ENCODE data around the gene HOMER2. TPM values are rescaled to one million over a fixed set of nuclear protein-coding genes. Genes with fewer than 3 reads are reported as not detected.

The HOMER2 gene
- total and polyA plus RNA-seq, 2 of the 13 experiments (the other 11 are each of a cell fraction or from before 2014, with no cell fraction given), result 12.9 to 14.1 TPM

- no peaks in the 10 kb centered on the region for H3K36me3 ChIP-seq (replicated peaks in 1 of 2; ENCODE audit: control insufficient read depth in 1 of 2, insufficient read depth in 2 of 2, low read length in 2 of 2)
- intact Hi-C loops (cut with micrococcal nuclease; ENCODE audit: unreplicated experiment) (no loop called here), in situ Hi-C loops (cut with HindIII; ENCODE audit: extremely low pct_ligation_motif_present, low pct_unique_long_range_greater_than_20kb) (no loop called here)
- 69% methylated on average over 4 of the region's 4 CpGs for WGBS (ENCODE audit: low lambda C conversion rate)
- H3K27ac ChIP-seq (ENCODE audit: extremely low read length, insufficient read depth, low read length), result no peak overlapping the region
- BruUV-seq (replicated peaks), result no TSS peak
- ChIA-PET CTCF (ENCODE audit: low intra/inter-chr PET ratio, low total read pairs) (no interaction called here), POLR2A (no interaction called here)
- no peaks in the 10 kb centered on the region for H4K20me1 ChIP-seq (ENCODE audit: insufficient read depth, low read length)
- no peak overlapping the region for H2AFZ ChIP-seq (ENCODE audit: low read length)
- FAIRE-seq (no peak), DNase-seq (ENCODE audit: low spot score) (no peak), ATAC-seq (no peak)
- no peaks in the 10 kb centered on the region for H3K79me2 ChIP-seq (ENCODE audit: insufficient read depth, low read length)
- H3K9me3 ChIP-seq (ENCODE audit: low read length), result peaks cover 12% of the 10 kb centered on the region
- H3K9ac ChIP-seq (ENCODE audit: insufficient read depth, low read depth, low read length), result no peak overlapping the region
- no peak overlapping the region for H3K4me2 ChIP-seq (ENCODE audit: low read depth, low read length)
- no peaks in the 10 kb centered on the region for H3K27me3 ChIP-seq (ENCODE audit: control insufficient read depth in 1 of 2, insufficient read depth in 2 of 2, low read length in 2 of 2)
- H3K4me1 ChIP-seq (ENCODE audit: insufficient read depth, low read length), result peaks cover 11% of the 10 kb centered on the region
- no peak for TF ChIP-seq ZNF441 (CRISPR knock-in tag; IDR thresholded peaks at IDR 0.05; ENCODE audit: borderline replicate concordance)
- TF ChIP-seq ELK4 (CRISPR knock-in tag; IDR thresholded peaks at IDR 0.05; ENCODE audit: borderline replicate concordance), result no peak
- no peak for TF ChIP-seq NKX3-1 (CRISPR knock-in tag; IDR thresholded peaks at IDR 0.05)
- TF ChIP-seq CBX1 (IDR thresholded peaks at IDR 0.05; ENCODE audit: low read depth), result no peak
- TF ChIP-seq MTF2 (CRISPR knock-in tag; IDR thresholded peaks at IDR 0.05; ENCODE audit: borderline replicate concordance), result no peak
- TF ChIP-seq ZSCAN12 (CRISPR knock-in tag; IDR thresholded peaks at IDR 0.05), result no peak
- no peak for TF ChIP-seq MED8 (CRISPR knock-in tag; IDR thresholded peaks at IDR 0.05; ENCODE audit: insufficient replicate concordance)
- no peak for TF ChIP-seq HMGXB4 (CRISPR knock-in tag; IDR thresholded peaks at IDR 0.05; ENCODE audit: borderline replicate concordance in 1 of 2, low read depth in 1 of 2)
- no peak for TF ChIP-seq RORA (CRISPR knock-in tag; IDR thresholded peaks at IDR 0.05)
- no peak for TF ChIP-seq ZNF142 (CRISPR knock-in tag; IDR thresholded peaks at IDR 0.05)
- no peak for TF ChIP-seq ZNF800 (CRISPR knock-in tag; IDR thresholded peaks at IDR 0.05)
- TF ChIP-seq ZNF552 (CRISPR knock-in tag; IDR thresholded peaks at IDR 0.05; ENCODE audit: borderline replicate concordance), result no peak
- no peak for TF ChIP-seq RNF2 (conservative IDR thresholded peaks at IDR 0.05; ENCODE audit: low read depth)
- no peak for TF ChIP-seq RCOR2 (CRISPR knock-in tag; IDR thresholded peaks at IDR 0.05)
- no peak overlapping the region for H3K4me3 ChIP-seq (replicated peaks in 1 of 3; ENCODE audit: insufficient read depth in 1 of 3, low read depth in 2 of 3, low read length in 3 of 3)
Measured at GRCh38 chr15:82910721-82911120, 41.8 kb downstream of the HOMER2 start.
